H7 (cell line): ENCODE data around the gene NCOA7. TPM values are rescaled to one million over a fixed set of nuclear protein-coding genes. Genes with fewer than 3 reads are reported as not detected.
"Not testable (repeated sequence)": the region's sequence is repeated elsewhere in the genome, so short reads cannot be mapped to it uniquely, and the experiment has no call there.

ENCODE experiments used
- DNase-seq: peaks from one replicate; pipeline ENCODE4 v3.0.0; 2012
- H3K27me3 ChIP-seq: 2 replicates; pipeline ENCODE4 v1.6.0; 2011; ENCODE audit warnings: mild to moderate bottlenecking, low read length; ENCODE audit not compliant: control insufficient read depth, insufficient read depth
- H3K36me3 ChIP-seq: replicated peaks from 2 replicates; pipeline ENCODE4 v1.5.1; 2011; ENCODE audit warnings: low read length; ENCODE audit not compliant: control insufficient read depth, insufficient read depth
- H3K4me3 ChIP-seq: 2 replicates; pipeline ENCODE4 v1.5.1; 2011; ENCODE audit warnings: low read depth, mild to moderate bottlenecking, control low read depth, low read length, moderate library complexity; ENCODE audit not compliant: insufficient read depth
- total RNA-seq: library from RNA; depleted of rRNA; stranded (reverse); fragments of >200 nt; shearing (Covaris generic); gene quantifications from 2 replicates; pipeline ENCODE4 v1.2.3, GENCODE V29; 2014

NCOA7 gene
- total RNA-seq, 1 experiment from 2014 or later: 3.0 TPM

DNA sequence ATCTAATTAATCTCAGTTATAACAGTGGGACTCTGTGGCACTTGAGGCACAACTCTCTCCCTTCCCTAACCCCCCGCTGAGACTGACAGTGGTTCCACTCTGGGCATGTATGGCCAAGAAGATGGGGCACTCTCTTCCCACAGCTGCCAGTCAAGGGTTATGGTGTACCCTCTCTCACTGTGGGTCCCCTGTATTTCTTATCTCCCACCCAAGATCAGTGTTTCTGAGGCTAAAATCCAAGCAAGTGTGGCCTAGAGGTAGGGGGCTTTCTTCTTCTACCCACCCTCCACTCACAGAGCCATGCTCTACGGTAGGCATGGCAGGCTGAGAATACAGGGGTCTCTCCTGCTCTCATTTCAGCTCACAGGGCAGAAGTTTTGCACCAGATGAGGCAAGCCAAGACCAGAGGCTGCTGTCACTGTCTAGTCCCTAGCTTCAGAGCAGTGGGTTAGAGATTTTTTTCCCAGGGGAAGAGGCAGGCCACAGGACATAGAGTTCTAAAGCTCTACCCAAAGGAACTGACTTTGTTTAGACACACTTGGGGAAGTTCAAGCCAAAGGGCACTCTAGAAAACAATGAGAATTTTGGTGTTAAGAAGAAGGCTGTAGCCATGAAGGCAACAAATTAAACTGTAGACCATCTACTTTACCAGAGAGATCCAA lies 134.1 kb downstream of the NCOA7 start:
- no peak for DNase-seq
- Histone ChIP-seq H3K36me3 (no peaks in the 10 kb centered on the region; the same call in 1 of the 2 replicates), H3K27me3 (no peaks in the 10 kb centered on the region), H3K4me3 (no peak overlapping the region)

GRCh38 chr6:125926711-125927110 lies 136.0 kb downstream of the NCOA7 start:
- Histone ChIP-seq H3K36me3 (no peaks in the 10 kb centered on the region; the same call in 1 of the 2 replicates), H3K27me3 (no peaks in the 10 kb centered on the region), H3K4me3 (no peak overlapping the region)
- no peak for DNase-seq

- DNase-seq: no peak
- no peaks in the 10 kb centered on the region; the same call in 1 of the 2 replicates for H3K36me3 ChIP-seq
- no peak overlapping the region for H3K4me3 ChIP-seq
- H3K27me3 ChIP-seq: no peaks in the 10 kb centered on the region
Measured at GRCh38 chr6:125927761-125928160, 137.0 kb downstream of the NCOA7 start.

- H3K4me3 ChIP-seq: no peak overlapping the region
- no peak for DNase-seq
- H3K36me3 ChIP-seq: no peaks in the 10 kb centered on the region; the same call in 1 of the 2 replicates
- H3K27me3 ChIP-seq: no peaks in the 10 kb centered on the region
Measured at GRCh38 chr6:125930765-125931418, 140.1 kb downstream of the NCOA7 start.

- Histone ChIP-seq H3K27me3 (no peaks in the 10 kb centered on the region), H3K36me3 (no peaks in the 10 kb centered on the region; the same call in 1 of the 2 replicates), H3K4me3 (no peak overlapping the region)
- no peak for DNase-seq
Measured at GRCh38 chr6:125931733-125932450, 141.1 kb downstream of the NCOA7 start.

DNA sequence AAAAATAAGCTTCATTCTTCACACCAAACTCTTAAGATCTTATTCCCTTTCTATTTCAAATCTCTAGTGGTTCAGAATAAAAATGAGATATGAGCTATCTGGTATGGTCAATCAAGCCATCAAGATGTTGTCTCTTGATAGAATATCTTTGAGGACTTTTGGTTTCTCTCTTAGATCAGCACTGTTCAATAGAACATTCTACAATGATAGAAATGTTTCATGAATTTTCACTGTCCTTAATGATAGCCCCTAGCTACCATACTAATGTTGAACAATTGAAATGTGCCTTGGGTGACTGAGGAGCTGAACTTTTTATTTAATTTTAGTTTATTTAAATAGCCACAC lies 141.7 kb downstream of the NCOA7 start:
- Histone ChIP-seq H3K27me3 (no peaks in the 10 kb centered on the region), H3K36me3 (no peaks in the 10 kb centered on the region; the same call in 1 of the 2 replicates), H3K4me3 (no peak overlapping the region)
- DNase-seq: no peak

DNA sequence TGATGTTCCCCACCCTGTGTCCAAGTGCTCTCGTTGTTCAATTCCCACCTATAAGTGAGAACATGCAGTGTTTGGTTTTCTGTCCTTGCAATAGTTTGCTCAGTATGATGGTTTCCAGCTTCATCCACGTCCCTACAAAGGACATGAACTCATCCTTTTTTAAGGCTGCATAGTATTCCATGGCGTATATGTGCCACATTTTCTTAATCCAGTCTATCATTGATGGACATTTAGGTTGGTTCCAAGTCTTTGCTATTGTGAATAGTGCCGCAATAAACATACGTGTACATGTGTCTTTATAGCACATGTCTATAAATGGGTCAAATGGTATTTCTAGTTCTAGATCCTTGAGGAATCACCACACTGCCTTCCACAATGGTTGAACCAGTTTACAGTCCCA lies 144.8 kb downstream of the NCOA7 start:
- DNase-seq, H3K27me3 ChIP-seq, H3K4me3 ChIP-seq, H3K36me3 ChIP-seq: not testable (repeated sequence)

- H3K36me3 ChIP-seq: no peaks in the 10 kb centered on the region
- no peak for DNase-seq
- no peaks in the 10 kb centered on the region for H3K27me3 ChIP-seq
- H3K4me3 ChIP-seq: no peak overlapping the region
Measured at GRCh38 chr6:125939026-125939425, 148.3 kb downstream of the NCOA7 start.

- Histone ChIP-seq H3K27me3 (no peaks in the 10 kb centered on the region), H3K4me3 (no peak overlapping the region), H3K36me3 (no peaks in the 10 kb centered on the region)
- DNase-seq: no peak
Measured at GRCh38 chr6:125939791-125940190, 149.0 kb downstream of the NCOA7 start.

DNA sequence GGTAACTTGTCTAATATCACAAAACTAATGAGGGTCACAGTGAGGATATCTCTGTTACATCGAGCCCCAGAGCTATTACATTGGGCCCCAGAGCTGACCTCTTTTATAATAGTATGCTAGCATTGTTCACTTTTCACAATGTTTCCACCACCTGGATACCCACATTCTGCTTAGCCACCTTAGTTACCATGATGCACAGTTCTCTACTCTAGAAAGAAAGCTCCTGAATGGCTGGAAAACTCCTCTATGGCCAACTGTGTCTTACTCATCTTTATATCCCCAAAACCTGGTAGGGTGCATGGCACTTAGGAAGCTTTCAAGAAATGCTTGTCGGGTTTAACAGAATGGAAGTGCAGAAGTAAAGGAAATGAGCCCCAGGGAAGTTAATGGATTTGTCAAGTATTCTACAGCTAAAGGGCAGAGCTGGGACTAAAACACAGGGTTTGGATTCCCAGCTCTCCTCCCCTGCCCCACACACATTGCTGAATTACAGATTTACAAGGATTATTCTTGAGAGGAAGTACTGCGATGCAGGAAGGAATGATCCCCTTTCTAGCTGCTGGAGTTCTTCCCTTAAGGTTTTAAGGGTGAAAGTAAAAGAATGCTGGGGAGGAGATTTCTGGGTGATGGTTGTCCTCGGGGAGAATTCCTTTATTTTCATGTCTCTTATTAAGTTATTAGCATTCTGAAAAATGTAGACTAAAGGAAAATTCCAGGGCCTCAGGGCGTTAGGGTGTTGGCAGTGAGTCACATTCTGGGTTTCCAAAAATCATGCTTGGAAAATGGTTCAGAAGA lies 149.7 kb downstream of the NCOA7 start:
- no peak for DNase-seq
- Histone ChIP-seq H3K36me3 (no peaks in the 10 kb centered on the region), H3K4me3 (no peak overlapping the region), H3K27me3 (no peaks in the 10 kb centered on the region)

GRCh38 chr6:125942672-125943527 lies 152.1 kb downstream of the NCOA7 start:
- H3K36me3 ChIP-seq: no peaks in the 10 kb centered on the region
- no peak for DNase-seq
- no peaks in the 10 kb centered on the region for H3K27me3 ChIP-seq
- H3K4me3 ChIP-seq: no peak overlapping the region

DNA sequence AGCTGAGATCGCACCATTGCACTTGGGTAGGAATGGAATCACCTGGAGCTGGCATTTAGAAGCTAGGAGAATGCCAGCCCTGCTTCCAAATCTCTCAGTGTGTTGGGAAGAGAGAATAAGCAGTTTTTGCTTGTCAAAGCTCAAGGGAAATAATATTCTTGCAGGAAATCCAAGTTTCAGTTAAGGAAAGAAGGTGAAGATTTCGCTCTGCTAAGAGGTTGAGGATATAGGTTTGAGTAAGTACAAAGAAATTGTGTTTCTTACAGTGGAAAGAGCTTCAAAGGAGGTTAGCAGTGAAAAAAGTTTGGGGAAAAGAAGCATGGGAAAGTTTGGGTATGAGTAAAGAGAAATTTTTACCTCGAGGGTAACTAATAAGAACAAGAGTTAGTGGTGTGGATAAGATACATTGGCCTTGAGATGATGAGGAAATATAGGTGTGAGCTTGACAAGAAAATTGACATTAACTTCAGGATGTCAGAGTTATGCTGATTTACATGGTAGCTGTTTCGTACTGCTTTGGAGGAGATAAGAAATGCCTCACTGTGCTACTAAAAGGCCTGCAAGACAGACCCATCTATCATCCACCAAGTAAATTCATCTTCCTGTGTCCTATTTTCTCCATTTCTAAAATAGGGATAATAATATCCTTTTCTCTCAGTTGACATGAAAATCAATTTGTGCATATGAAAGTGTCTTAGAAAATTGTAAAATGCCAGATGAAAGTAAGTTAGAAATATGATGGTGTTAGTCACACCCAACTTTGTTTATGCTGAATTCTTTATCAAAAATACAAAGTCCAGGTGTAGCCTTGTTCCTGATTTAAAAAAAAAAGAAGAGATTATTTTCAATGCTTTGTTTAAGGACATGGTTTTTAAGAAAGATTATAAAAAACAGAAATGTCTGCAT lies 153.0 kb downstream of the NCOA7 start:
- Histone ChIP-seq H3K4me3 (no peak overlapping the region), H3K27me3 (no peaks in the 10 kb centered on the region), H3K36me3 (no peaks in the 10 kb centered on the region)
- no peak for DNase-seq

GRCh38 chr6:125944434-125944816 lies 153.7 kb downstream of the NCOA7 start:
- H3K27me3 ChIP-seq: no peaks in the 10 kb centered on the region
- DNase-seq: no peak
- no peaks in the 10 kb centered on the region for H3K36me3 ChIP-seq
- no peak overlapping the region for H3K4me3 ChIP-seq
